HG03095 (cell line): ENCODE data around the gene UCK1.

ENCODE experiments used
- ATAC-seq: cut with Tn5 transposase; IDR thresholded peaks from one replicate; pipeline ENCODE4 v1.9.1; 2021; ENCODE audit warnings: moderate library complexity; ENCODE audit not compliant: unreplicated experiment

Gene UCK1

GRCh38 chr9:131499254-131499767, 31.8 kb downstream of the UCK1 start:
- ATAC-seq, result no peak

- no peak for ATAC-seq
Measured at GRCh38 chr9:131496844-131497405, 34.1 kb downstream of the UCK1 start.

GRCh38 chr9:131495785-131496184, 35.3 kb downstream of the UCK1 start:
- ATAC-seq, result no peak

- ATAC-seq, result no peak
Measured at GRCh38 chr9:131494296-131494870, 36.7 kb downstream of the UCK1 start.

- ATAC-seq, result no peak
Measured at GRCh38 chr9:131492070-131492469, 39.0 kb downstream of the UCK1 start.

GRCh38 chr9:131491001-131491710, 39.9 kb downstream of the UCK1 start:
- no peak for ATAC-seq

GRCh38 chr9:131490514-131490913, 40.5 kb downstream of the UCK1 start:
- no peak for ATAC-seq

- no peak for ATAC-seq
Measured at GRCh38 chr9:131487621-131488031, 43.4 kb downstream of the UCK1 start.

- no peak for ATAC-seq
Measured at GRCh38 chr9:131487001-131487400, 44.1 kb downstream of the UCK1 start.

GRCh38 chr9:131485728-131486422, 45.2 kb downstream of the UCK1 start:
- no peak for ATAC-seq

GRCh38 chr9:131485206-131485605, 45.9 kb downstream of the UCK1 start:
- ATAC-seq, result no peak

- no peak for ATAC-seq
Measured at GRCh38 chr9:131484560-131485185, 46.4 kb downstream of the UCK1 start.

- no peak for ATAC-seq
Measured at GRCh38 chr9:131484051-131484445, 47.0 kb downstream of the UCK1 start.

GRCh38 chr9:131483319-131484050, 47.6 kb downstream of the UCK1 start:
- ATAC-seq, result no peak

GRCh38 chr9:131482343-131483006, 48.6 kb downstream of the UCK1 start:
- ATAC-seq, result no peak

- ATAC-seq, result no peak
Measured at GRCh38 chr9:131481441-131482342, 49.4 kb downstream of the UCK1 start.

GRCh38 chr9:131480258-131480657, 50.8 kb downstream of the UCK1 start:
- ATAC-seq, result no peak

- ATAC-seq, result no peak
Measured at GRCh38 chr9:131478911-131479310, 52.2 kb downstream of the UCK1 start.

GRCh38 chr9:131478421-131478868, 52.6 kb downstream of the UCK1 start:
- ATAC-seq, result no peak
